HEK293T (cell line): ENCODE data around the gene CBX6.
"Not testable (repeated sequence)": the region's sequence is repeated elsewhere in the genome, so short reads cannot be mapped to it uniquely, and the experiment has no call there.

Source experiments
- CTCF ChIA-PET: fragments of 350-600 bp; formaldehyde crosslinking; extraction: SDS; loops from one replicate; lab custom pipeline; 2021; ENCODE audit warnings: antibody characterized with exemption, inconsistent platforms; lab: Yijun Ruan, JAX
- POLR2A ChIA-PET: fragments of 350-600 bp; formaldehyde crosslinking; extraction: SDS; loops from one replicate; lab custom pipeline; 2020; ENCODE audit warnings: antibody characterized with exemption, inconsistent platforms; lab: Yijun Ruan, JAX
- DNase-seq: peaks from one replicate; pipeline ENCODE4 v3.0.0; 2012; ENCODE audit warnings: mixed read lengths; ENCODE audit errors: extremely low spot score
- ARNT ChIP-seq: fragments of 450-650 bp; IDR thresholded peaks from 2 replicates; pipeline ENCODE4 v1.6.1; 2017; ENCODE audit warnings: mild to moderate bottlenecking
- BHLHE40 ChIP-seq: fragments of 450-650 bp; IDR thresholded peaks from 2 replicates; pipeline ENCODE4 v1.6.1; 2016; ENCODE audit warnings: mild to moderate bottlenecking, moderate library complexity, borderline replicate concordance
- CTBP1 ChIP-seq: fragments of 450-650 bp; IDR thresholded peaks from 2 replicates; pipeline ENCODE4 v1.6.1; 2016; ENCODE audit warnings: borderline replicate concordance
- ELF4 ChIP-seq: fragments of 450-650 bp; IDR thresholded peaks from 2 replicates; pipeline ENCODE4 v1.6.1; 2017; ENCODE audit warnings: antibody characterized with exemption
- FOXA1 ChIP-seq: fragments of 450-650 bp; IDR thresholded peaks from 2 replicates; pipeline ENCODE4 v1.6.1; 2016; ENCODE audit warnings: mild to moderate bottlenecking
- FOXK2 ChIP-seq: fragments of 450-650 bp; IDR thresholded peaks from 2 replicates; pipeline ENCODE4 v1.6.1; 2016; ENCODE audit warnings: mild to moderate bottlenecking
- FOXM1 ChIP-seq: fragments of 450-650 bp; IDR thresholded peaks from 2 replicates; pipeline ENCODE4 v1.6.1; 2017; ENCODE audit warnings: mild to moderate bottlenecking, borderline replicate concordance
- HDGF ChIP-seq: fragments of 450-650 bp; IDR thresholded peaks from 2 replicates; pipeline ENCODE4 v1.6.1; 2017; ENCODE audit warnings: antibody characterized with exemption, borderline replicate concordance
- L3MBTL2 ChIP-seq: fragments of 450-650 bp; conservative IDR thresholded peaks from 2 replicates; pipeline ENCODE4 v1.6.1; 2016; ENCODE audit warnings: mild to moderate bottlenecking
- LEF1 ChIP-seq: fragments of 450-650 bp; IDR thresholded peaks from 2 replicates; pipeline ENCODE4 v1.6.1; 2017; ENCODE audit warnings: mild to moderate bottlenecking, borderline replicate concordance
- NFRKB ChIP-seq: fragments of 450-650 bp; IDR thresholded peaks from 2 replicates; pipeline ENCODE4 v1.6.1; 2016; ENCODE audit warnings: mild to moderate bottlenecking, moderate library complexity
- SP1 ChIP-seq: fragments of 450-650 bp; IDR thresholded peaks from 2 replicates; pipeline ENCODE4 v1.6.1; 2017
- SUZ12 ChIP-seq: fragments of 450-650 bp; IDR thresholded peaks from 2 replicates; pipeline ENCODE4 v1.6.1; 2016; ENCODE audit warnings: mild to moderate bottlenecking
- TARDBP ChIP-seq: fragments of 450-650 bp; IDR thresholded peaks from 2 replicates; pipeline ENCODE4 v1.6.1; 2016
- ZNF384 ChIP-seq: fragments of 450-650 bp; IDR thresholded peaks from 2 replicates; pipeline ENCODE4 v1.6.1; 2016
- TF ChIP-seq, protein P1 (sequence below): fragments of 450-650 bp; IDR thresholded peaks from 2 replicates; pipeline ENCODE4 v1.6.1; 2016

CBX6 gene

DNA sequence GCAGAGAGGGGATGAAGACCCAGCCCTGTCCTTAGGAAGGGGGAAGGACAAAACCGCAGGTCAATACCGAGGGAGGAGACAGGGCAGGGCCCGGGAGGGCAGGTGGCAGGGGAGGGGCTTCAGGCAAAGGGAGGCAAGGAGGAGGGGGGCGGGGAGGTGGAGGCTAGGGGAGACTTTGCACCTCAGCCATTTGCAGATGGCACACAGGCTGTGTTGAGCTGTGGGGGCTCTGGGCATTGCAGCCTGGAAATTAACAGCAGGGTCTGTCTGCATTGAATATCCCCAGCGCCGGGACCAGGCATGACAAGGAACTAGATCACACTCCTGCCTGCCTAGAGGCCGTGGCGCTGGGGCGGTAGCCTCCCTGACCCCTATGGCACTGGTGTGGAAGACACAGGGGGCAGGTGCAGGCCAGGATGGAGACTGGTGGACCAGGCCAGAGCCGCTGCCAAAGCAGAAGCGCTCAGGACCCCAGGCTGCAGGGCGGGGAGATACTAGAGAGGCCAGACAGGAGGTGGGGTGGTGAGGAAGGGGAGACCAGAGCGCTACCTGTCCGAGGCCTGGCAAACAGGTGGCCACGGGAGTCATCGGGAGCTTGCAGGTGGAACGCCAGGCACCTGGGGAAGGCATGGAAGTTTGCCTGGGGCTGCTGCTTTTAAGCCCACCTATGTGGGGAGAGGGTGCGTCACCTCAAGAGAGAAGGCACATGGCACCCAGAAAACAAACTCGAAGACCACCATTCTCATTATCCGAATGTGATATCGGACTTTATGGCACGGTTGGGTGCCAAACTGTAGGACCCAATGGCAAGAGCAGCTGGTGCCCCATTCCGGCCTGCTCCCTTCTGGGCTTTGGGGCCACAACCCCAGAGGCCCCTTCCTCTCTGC is 11.5 kb downstream of the CBX6 start:
- CTCF ChIA-PET = interaction anchor here (1.9 to 2.3 kb wide), 2 partner anchors 10 to 91 kb away, joined by 6 to 9 read pairs; no protein-coding TSS in a partner anchor
- no peak for DNase-seq
- TF ChIP-seq LEF1 = no peak
- no peak for TF ChIP-seq FOXM1
- no peak for TF ChIP-seq FOXK2
- TF ChIP-seq CTBP1 = no peak
- TF ChIP-seq ELF4 = no peak
- TF ChIP-seq ZNF384 = no peak
- no peak for TF ChIP-seq L3MBTL2
- TF ChIP-seq, protein P1, sequence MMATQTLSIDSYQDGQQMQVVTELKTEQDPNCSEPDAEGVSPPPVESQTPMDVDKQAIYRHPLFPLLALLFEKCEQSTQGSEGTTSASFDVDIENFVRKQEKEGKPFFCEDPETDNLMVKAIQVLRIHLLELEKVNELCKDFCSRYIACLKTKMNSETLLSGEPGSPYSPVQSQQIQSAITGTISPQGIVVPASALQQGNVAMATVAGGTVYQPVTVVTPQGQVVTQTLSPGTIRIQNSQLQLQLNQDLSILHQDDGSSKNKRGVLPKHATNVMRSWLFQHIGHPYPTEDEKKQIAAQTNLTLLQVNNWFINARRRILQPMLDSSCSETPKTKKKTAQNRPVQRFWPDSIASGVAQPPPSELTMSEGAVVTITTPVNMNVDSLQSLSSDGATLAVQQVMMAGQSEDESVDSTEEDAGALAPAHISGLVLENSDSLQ = no peak
- no peak for TF ChIP-seq TARDBP
- TF ChIP-seq SP1 = no peak
- TF ChIP-seq SUZ12 = no peak
- TF ChIP-seq BHLHE40 = no peak
- POLR2A ChIA-PET = interaction anchor here (1.8 kb wide), 1 partner anchor 7 kb away, joined by 9 read pairs; no protein-coding TSS in a partner anchor

GRCh38 chr22:38859581-38860282 is 12.3 kb downstream of the CBX6 start:
- ChIA-PET CTCF (no interaction called here), POLR2A (no interaction called here)
- TF ChIP-seq HDGF (no peak), FOXA1 (no peak), L3MBTL2 (no peak), BHLHE40 (no peak)
- DNase-seq = no peak

DNA sequence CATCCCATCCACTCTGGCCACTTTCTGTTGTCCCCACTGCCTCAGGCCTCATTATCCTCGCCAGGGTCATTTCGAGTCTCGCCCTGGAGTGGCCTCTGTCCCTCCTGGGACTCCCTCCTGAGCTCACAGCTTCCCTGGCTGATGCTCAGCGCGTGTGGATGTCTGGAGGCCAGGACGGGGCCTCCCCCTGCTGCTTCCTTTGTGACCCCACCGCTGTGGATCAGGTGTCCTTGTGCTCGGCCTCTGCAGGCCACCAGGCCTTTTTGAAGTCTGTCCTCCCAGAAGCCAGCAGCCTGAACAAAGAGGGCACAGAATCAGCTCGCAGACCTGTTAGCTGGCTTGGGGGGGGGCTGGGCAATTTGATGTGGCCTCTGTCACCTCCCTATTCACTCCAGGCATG is 13.5 kb downstream of the CBX6 start:
- no peak for TF ChIP-seq ZNF384
- no peak for TF ChIP-seq CTBP1
- TF ChIP-seq, protein P1 = no peak
- TF ChIP-seq L3MBTL2 = no peak
- TF ChIP-seq FOXK2 = no peak
- TF ChIP-seq SUZ12 = no peak
- no peak for TF ChIP-seq FOXM1
- TF ChIP-seq ELF4 = no peak
- no peak for TF ChIP-seq LEF1
- TF ChIP-seq NFRKB = no peak
- no peak for TF ChIP-seq ARNT
- no peak for TF ChIP-seq FOXA1
- CTCF ChIA-PET = interaction anchor here (2.1 kb wide), 1 partner anchor 90 kb away, joined by 13 read pairs; no protein-coding TSS in a partner anchor
- POLR2A ChIA-PET = interaction anchor here (0.7 to 1.2 kb wide), 2 partner anchors 14 to 91 kb away, joined by 3 read pairs; partner anchors contain the start of gene CBX6
- no peak for DNase-seq

GRCh38 chr22:38854476-38854875 is 17.5 kb downstream of the CBX6 start:
- POLR2A ChIA-PET = interaction anchor here (1.8 kb wide), 1 partner anchor 7 kb away, joined by 9 read pairs; no protein-coding TSS in a partner anchor
- CTCF ChIA-PET = interaction anchor here (0.7 to 1.7 kb wide), 3 partner anchors 64 to 88 kb away, joined by 3 to 9 read pairs (median 4); no protein-coding TSS in a partner anchor
- DNase-seq = not testable (repeated sequence)

- ChIA-PET POLR2A (interaction anchor here (1.5 to 1.8 kb wide), 2 partner anchors 8 to 10 kb away, joined by 4 to 9 read pairs; partner anchors contain the start of gene NPTXR), CTCF (interaction anchor here (1.0 to 1.7 kb wide), 2 partner anchors 85 to 88 kb away, joined by 3 to 9 read pairs; no protein-coding TSS in a partner anchor)
- DNase-seq = not testable (repeated sequence)
- TF ChIP-seq, protein P1 = 0 out of 2 replicates have a peak, but pooled peaks have one; percentile 14
Observed at GRCh38 chr22:38853883-38854282, 18.1 kb downstream of the CBX6 start.

DNA sequence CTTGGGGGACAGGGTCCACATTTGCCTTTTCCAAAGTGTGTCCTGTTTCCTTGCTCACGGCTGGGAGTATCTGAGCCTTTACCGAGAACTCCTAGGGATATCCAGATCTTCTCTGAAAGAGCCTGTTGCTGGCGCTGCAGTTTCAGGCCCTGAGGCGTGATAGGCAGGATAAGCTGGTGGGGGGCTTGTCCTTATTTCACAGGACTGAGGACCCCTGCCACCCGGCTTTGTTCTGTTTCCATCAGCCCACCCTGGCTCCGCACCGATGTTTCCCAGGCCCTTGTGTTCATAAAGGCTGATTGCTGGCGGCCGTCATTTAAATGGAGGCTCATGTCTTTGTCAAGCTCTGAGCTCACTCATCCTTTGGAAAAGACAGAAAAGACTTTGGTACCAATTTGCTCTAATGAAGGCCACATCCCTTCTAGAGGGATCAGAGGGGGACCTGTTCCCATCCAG is 18.8 kb downstream of the CBX6 start:
- ChIA-PET POLR2A (interaction anchor here (1.5 to 1.8 kb wide), 2 partner anchors 9 kb away, joined by 4 to 9 read pairs; partner anchors contain the start of gene NPTXR), CTCF (interaction anchor here (0.6 to 1.7 kb wide), 3 partner anchors 85 to 150 kb away, joined by 4 to 9 read pairs (median 4); no protein-coding TSS in a partner anchor)
- no peak for DNase-seq
- TF ChIP-seq FOXM1 (no peak), SUZ12 (no peak), ELF4 (no peak), ZNF384 (no peak), L3MBTL2 (no peak), LEF1 (no peak), NFRKB (no peak)
